ENCODE measurements around the gene SNX12.

SNX12 gene

GRCh38 chrX:71068044-71068918 lies at the start of gene SNX12:
SNX12 (minus strand) TSS chrX:71068334; CDS start chrX:71068306, 28 bp downstream.
- no peak for TF ChIP-seq CTCF (IDR thresholded peaks at IDR 0.05; ENCODE audit: low read depth, low read length, missing control alignments)
- peak; percentile 86 for DNase-seq (ENCODE audit: low read depth)
- H3K4me3 ChIP-seq (ENCODE audit: low read depth, low read length) = peak within 1 kb of the TSS; percentile 80

GRCh38 chrX:71117358-71117757 lies 49.2 kb upstream of the SNX12 start:
- DNase-seq (ENCODE audit: low read depth) = no peak
- TF ChIP-seq CTCF (IDR thresholded peaks at IDR 0.05; ENCODE audit: low read depth, low read length, missing control alignments) = no peak
- H3K4me3 ChIP-seq (ENCODE audit: low read depth, low read length) = no peak overlapping the region

- H3K4me3 ChIP-seq (ENCODE audit: low read depth, low read length) = peak overlapping the region; percentile 71
- no peak for TF ChIP-seq CTCF (IDR thresholded peaks at IDR 0.05; ENCODE audit: low read depth, low read length, missing control alignments)
- DNase-seq (ENCODE audit: low read depth) = no peak
Observed at GRCh38 chrX:71111921-71112431, 43.8 kb upstream of the SNX12 start.

- H3K4me3 ChIP-seq (ENCODE audit: low read depth, low read length) = peak within 1 kb of the TSS; percentile 71
- no peak for TF ChIP-seq CTCF (IDR thresholded peaks at IDR 0.05; ENCODE audit: low read depth, low read length, missing control alignments)
Observed at GRCh38 chrX:71111141-71111843, 43.2 kb upstream of the SNX12 start, which contains the start of gene IL2RG. IL2RG (minus strand) TSS chrX:71111577; CDS start chrX:71111539, 38 bp downstream.

DNA sequence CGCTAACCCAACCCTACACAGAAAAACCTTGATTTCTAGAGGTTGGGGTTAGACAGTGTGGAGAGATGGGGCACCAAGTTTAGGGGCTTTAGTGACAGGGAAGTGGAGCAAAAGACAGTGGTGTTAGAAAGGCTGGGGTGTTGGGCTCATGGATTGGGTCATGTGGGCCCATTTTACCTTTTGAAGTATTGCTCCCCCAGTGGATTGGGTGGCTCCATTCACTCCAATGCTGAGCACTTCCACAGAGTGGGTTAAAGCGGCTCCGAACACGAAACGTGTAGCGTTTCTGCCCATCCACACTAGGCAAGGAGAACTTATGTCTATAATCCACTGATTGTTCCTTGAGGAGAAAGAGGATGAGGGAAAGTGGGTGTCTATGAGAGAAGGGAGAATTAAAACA lies 40.9 kb upstream of the SNX12 start:
- peak overlapping the region; percentile 71 for H3K4me3 ChIP-seq (ENCODE audit: low read depth, low read length)
- DNase-seq (ENCODE audit: low read depth) = no peak
- no peak for TF ChIP-seq CTCF (IDR thresholded peaks at IDR 0.05; ENCODE audit: low read depth, low read length, missing control alignments)

More at GRCh38 chrX:71111141-71111843, 43.2 kb upstream of the SNX12 start, which contains the start of gene IL2RG:
- DNase-seq (ENCODE audit: low read depth) = peak; percentile 77

DNA sequence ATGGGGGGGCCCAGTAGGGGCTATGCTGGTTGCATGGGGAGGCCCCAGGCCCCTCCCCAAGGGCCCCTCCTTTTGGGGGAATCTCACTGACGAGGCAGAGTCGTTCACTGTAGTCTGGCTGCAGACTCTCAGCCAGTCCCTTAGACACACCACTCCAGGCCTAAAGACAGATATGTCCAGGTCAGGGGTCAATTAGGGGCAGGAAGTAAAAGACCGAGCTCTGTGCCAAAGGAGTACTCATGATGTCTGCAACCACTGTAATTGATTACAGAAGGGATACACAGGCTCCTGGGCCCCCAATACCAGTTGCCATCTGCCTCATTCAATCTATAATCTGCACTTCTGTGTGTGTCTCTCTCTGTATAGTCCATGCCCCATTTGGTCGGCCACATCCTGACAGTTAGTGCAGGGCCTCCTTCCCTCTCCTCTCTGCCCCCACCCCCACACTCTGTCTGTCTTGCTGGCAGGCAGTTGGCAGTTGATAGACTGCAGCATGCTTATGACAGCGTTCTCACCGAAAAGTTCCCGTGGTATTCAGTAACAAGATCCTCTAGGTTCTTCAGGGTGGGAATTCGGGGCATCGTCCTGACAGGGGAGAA lies 39.7 kb upstream of the SNX12 start:
- no peak for DNase-seq (ENCODE audit: low read depth)
- no peak overlapping the region; the same call in 1 of the 2 replicates for H3K4me3 ChIP-seq (ENCODE audit: low read depth, low read length)
- no peak for TF ChIP-seq CTCF (IDR thresholded peaks at IDR 0.05; ENCODE audit: low read depth, low read length, missing control alignments)

Measured in GM12864 (cell line).